Measurements from ENCODE around the gene TMEM187. TPM values are rescaled to one million over a fixed set of nuclear protein-coding genes. Genes with fewer than 3 reads are reported as not detected.
A peak's percentile ranks its signal among the peaks of the same experiment; 100 is the strongest.

TMEM187 gene
- total and polyA plus RNA-seq, 2 of the 4 experiments (the other 2 are of a cell fraction) = 3.4 to 6.2 TPM

- in situ Hi-C loops (cut with MboI; ENCODE audit: low sequenced_read_pairs) = no loop called here
- BruUV-seq (replicated peaks) = no TSS peak
- H3K4ac ChIP-seq (ENCODE audit: low read depth, low read length) = no peak overlapping the region
- dilution Hi-C loops (cut with HindIII; ENCODE audit: low sequenced_read_pairs, unreplicated experiment) = no loop called here
- peaks cover 0 to 13% of the 10 kb centered on the region in 2 experiments; a peak in 2 of 4 replicates for H3K79me1 ChIP-seq (ENCODE audit: low read depth in 1 of 2, low read length in 2 of 2)
- TF ChIP-seq RFX5 (IDR thresholded peaks at IDR 0.05; ENCODE audit: low read depth, low read length) = no peak
- TF ChIP-seq, protein P1, sequence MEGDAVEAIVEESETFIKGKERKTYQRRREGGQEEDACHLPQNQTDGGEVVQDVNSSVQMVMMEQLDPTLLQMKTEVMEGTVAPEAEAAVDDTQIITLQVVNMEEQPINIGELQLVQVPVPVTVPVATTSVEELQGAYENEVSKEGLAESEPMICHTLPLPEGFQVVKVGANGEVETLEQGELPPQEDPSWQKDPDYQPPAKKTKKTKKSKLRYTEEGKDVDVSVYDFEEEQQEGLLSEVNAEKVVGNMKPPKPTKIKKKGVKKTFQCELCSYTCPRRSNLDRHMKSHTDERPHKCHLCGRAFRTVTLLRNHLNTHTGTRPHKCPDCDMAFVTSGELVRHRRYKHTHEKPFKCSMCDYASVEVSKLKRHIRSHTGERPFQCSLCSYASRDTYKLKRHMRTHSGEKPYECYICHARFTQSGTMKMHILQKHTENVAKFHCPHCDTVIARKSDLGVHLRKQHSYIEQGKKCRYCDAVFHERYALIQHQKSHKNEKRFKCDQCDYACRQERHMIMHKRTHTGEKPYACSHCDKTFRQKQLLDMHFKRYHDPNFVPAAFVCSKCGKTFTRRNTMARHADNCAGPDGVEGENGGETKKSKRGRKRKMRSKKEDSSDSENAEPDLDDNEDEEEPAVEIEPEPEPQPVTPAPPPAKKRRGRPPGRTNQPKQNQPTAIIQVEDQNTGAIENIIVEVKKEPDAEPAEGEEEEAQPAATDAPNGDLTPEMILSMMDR (conservative IDR thresholded peaks at IDR 0.05; ENCODE audit: low read depth, low read length) = no peak
- no peak for TF ChIP-seq MXI1 (IDR thresholded peaks at IDR 0.05; ENCODE audit: borderline replicate concordance, low read depth, low read length)
- TF ChIP-seq ELK1 (IDR thresholded peaks at IDR 0.05; ENCODE audit: borderline replicate concordance, low read depth, low read length) = no peak
- H2AK9ac ChIP-seq (replicated peaks; ENCODE audit: low read depth, low read length, poor library complexity) = peak overlapping the region; percentile 85
- no peak overlapping the region for H2BK20ac ChIP-seq (ENCODE audit: low read depth, low read length)
- H4K8ac ChIP-seq (ENCODE audit: low read depth in 2 of 2, low read length in 2 of 2) = no peak overlapping the region
- WGBS, 2 experiments (ENCODE audit: extremely low coverage in 2 of 2, insufficient read length in 1 of 2) = 88% methylated on average over 8 of the region's 24 CpGs; no CpG with 5 or more reads in 1 of the 2 experiments
- H2AK5ac ChIP-seq (ENCODE audit: low read depth, low read length) = no peak overlapping the region
- no peak overlapping the region for H3K4me2 ChIP-seq (ENCODE audit: low read depth, low read length)
- no peak overlapping the region for H3K23ac ChIP-seq (ENCODE audit: low read depth, low read length)
- H4K5ac ChIP-seq (ENCODE audit: low read depth, low read length) = no peak overlapping the region
- H3K27ac ChIP-seq (ENCODE audit: insufficient read depth, low read length) = no peak overlapping the region
- no peak overlapping the region for H3K4me3 ChIP-seq (ENCODE audit: insufficient read depth, low read depth, low read length)
- no peak overlapping the region for H3K56ac ChIP-seq (ENCODE audit: extremely low read depth, insufficient read depth, low read length)
- H3K9me3 ChIP-seq (ENCODE audit: control insufficient read depth, insufficient read depth, low read length) = no peaks in the 10 kb centered on the region
- no peak overlapping the region for H2BK5ac ChIP-seq (ENCODE audit: low read depth, low read length, poor library complexity, severe bottlenecking)
- H3K18ac ChIP-seq (ENCODE audit: low read depth, low read length) = no peak overlapping the region
- no peak for DNase-seq
- ATAC-seq (ENCODE audit: low read depth) = no peak
- no peaks in the 10 kb centered on the region for H4K20me1 ChIP-seq (ENCODE audit: insufficient read depth, low read length)
- H2BK15ac ChIP-seq (ENCODE audit: low read depth, low read length) = no peak overlapping the region
- peaks cover 16% of the 10 kb centered on the region for H3K4me1 ChIP-seq (ENCODE audit: control insufficient read depth, insufficient read depth, low read length)
- H2BK120ac ChIP-seq (ENCODE audit: low read depth, low read length) = no peak overlapping the region
- ChIA-PET POLR2A (ENCODE audit: unreplicated experiment) (no interaction called here), CTCF (no interaction called here)
- H4K91ac ChIP-seq (ENCODE audit: insufficient read depth, low read depth, low read length) = no peak overlapping the region
- no peak overlapping the region for H2AFZ ChIP-seq (replicated peaks; ENCODE audit: low read length, poor library complexity)
- intact Hi-C loops (cut with micrococcal nuclease) = no loop called here
- no peak overlapping the region for H3K9ac ChIP-seq (ENCODE audit: low read depth, low read length)
- no peak overlapping the region for H3K14ac ChIP-seq (replicated peaks; ENCODE audit: low read depth, low read length)
- H3K36me3 ChIP-seq (ENCODE audit: control insufficient read depth, insufficient read depth, low read length) = peaks cover 20% of the 10 kb centered on the region
- no peaks in the 10 kb centered on the region for H3K27me3 ChIP-seq (ENCODE audit: control insufficient read depth, insufficient read depth, low read length)
- H3K9me1 ChIP-seq (ENCODE audit: insufficient read depth, low read length) = no peaks in the 10 kb centered on the region
Measured at GRCh38 chrX:154016366-154017076, 44.0 kb downstream of the TMEM187 start.

All from IMR-90 (cell line).